Sigmoid colon (tissue), 7 donors: ENCODE measurements around the gene RINT1. TPM values are rescaled to one million over a fixed set of nuclear protein-coding genes. Genes with fewer than 3 reads are reported as not detected.

Experiments used
- DNase-seq: peaks from one replicate; pipeline ENCODE4 v3.0.0-alpha.2; 2019
- H3K27ac ChIP-seq, 4 donors: fragments of 200-600 bp; sonication (generic); one replicate each; pipeline ENCODE4 v1.5.1; 2016 to 2019; ENCODE audit warnings: mild to moderate bottlenecking in 1 of 4
- H3K27me3 ChIP-seq, 3 donors: fragments of 200-600 bp; sonication (generic); one replicate each; pipeline ENCODE4 v1.5.1; 2019; ENCODE audit warnings: mild to moderate bottlenecking in 1 of 3
- H3K36me3 ChIP-seq, 4 donors: fragments of 200-600 bp; sonication (generic); one replicate each; pipeline ENCODE4 v1.5.1; 2016 to 2019
- H3K4me1 ChIP-seq, 4 donors: fragments of 200-600 bp; sonication (generic); one replicate each; pipeline ENCODE4 v1.5.1; 2017 to 2019
- H3K4me3 ChIP-seq, 4 donors: fragments of 200-600 bp; sonication (generic); one replicate each; pipeline ENCODE4 v1.5.1; 2017 to 2019; ENCODE audit warnings: mild to moderate bottlenecking in 2 of 4, moderate library complexity in 1 of 4
- H3K9me3 ChIP-seq, 4 donors: fragments of 200-600 bp in 3 of 4; sonication (generic) in 3 of 4; one replicate each; pipeline versions ENCODE4 v1.5.1 to v1.6.1; 2013 to 2019
- EP300 ChIP-seq, 4 donors: sonication (generic); formaldehyde crosslinking; IDR thresholded peaks; one replicate each; pipeline ENCODE4 v1.6.1; 2017; ENCODE audit warnings: antibody characterized with exemption in 4 of 4
- POLR2A ChIP-seq, 2 donors: fragments of 450-650 bp; IDR thresholded peaks; one replicate each; pipeline ENCODE4 v1.6.1; 2016; ENCODE audit warnings: antibody characterized with exemption in 2 of 2, mild to moderate bottlenecking in 2 of 2, moderate library complexity in 2 of 2
- POLR2AphosphoS5 ChIP-seq, 4 donors: sonication (generic); formaldehyde crosslinking; IDR thresholded peaks; one replicate each; pipeline ENCODE4 v1.6.1; 2017; ENCODE audit warnings: antibody characterized with exemption in 4 of 4
- WGBS, 2 donors: extraction: QIAGEN DNeasy Blood & Tissue Kit; methylation state at CpG; one replicate each; pipeline ENCODE4 v1.1.7; 2013; 5-methylcytosine and 5-hydroxymethylcytosine counted together
- intact Hi-C: fragments of 100-400 bp; cut with DNase I; formaldehyde crosslinking; loops from one replicate; pipeline ENCODE4 v1.15.1; 2023
- polyA plus RNA-seq, 3 donors: library from polyadenylated mRNA; stranded (reverse); fragments of 200-250 nt; gene quantifications; one replicate each; pipeline ENCODE4 v1.2.3, GENCODE V29; 2013
- total RNA-seq, 4 donors: library from RNA; depleted of rRNA; stranded (reverse); fragments of >200 nt; gene quantifications; one replicate each; pipeline ENCODE4 v1.1.0, GENCODE V29; 2016
- TF ChIP-seq, protein P1 (sequence below), 4 experiments: fragments of 450-650 bp in 3 of 4; fragments of 200-600 bp in 1 of 4; IDR thresholded peaks; one replicate each; pipeline ENCODE4 v1.5.1; 2016 to 2019; ENCODE audit warnings: antibody characterized with exemption in 4 of 4, mild to moderate bottlenecking in 3 of 4, moderate library complexity in 2 of 4
- donor health status: healthy with polysubstance abuse.
- donor health status: Bipolar disorder and iron deficiency.
- donor health status: healthy.

Gene RINT1
- 10 to 100 TPM; 15.5 to 22.2 (median 16.6) TPM for total RNA-seq
- 10 to 100 TPM in 1 of 3 donors, 1 to 10 TPM in 2; 7.9 to 10.8 (median 9.7) TPM for polyA plus RNA-seq

GRCh38 chr7:105531792-105532671 lies at the start of gene RINT1:
RINT1 (plus strand) TSS chr7:105532201; CDS start chr7:105532316, 115 bp downstream.
- Histone ChIP-seq H3K4me1 (peaks cover 0 to 27% (median 19%) of the 10 kb centered on the region in 4 donors), H3K4me3 (peak within 1 kb of the TSS; percentile 76 to 88 (median 85)), H3K9me3 (no peaks in the 10 kb centered on the region), H3K27ac (peak within 1 kb of the TSS; percentile 81 to 85 (median 84)), H3K27me3 (no peaks in the 10 kb centered on the region), H3K36me3 (peaks cover 0 to 15% (median 0%) of the 10 kb centered on the region in 4 donors)
- intact Hi-C loops = no loop called here
- TF ChIP-seq, protein P1, sequence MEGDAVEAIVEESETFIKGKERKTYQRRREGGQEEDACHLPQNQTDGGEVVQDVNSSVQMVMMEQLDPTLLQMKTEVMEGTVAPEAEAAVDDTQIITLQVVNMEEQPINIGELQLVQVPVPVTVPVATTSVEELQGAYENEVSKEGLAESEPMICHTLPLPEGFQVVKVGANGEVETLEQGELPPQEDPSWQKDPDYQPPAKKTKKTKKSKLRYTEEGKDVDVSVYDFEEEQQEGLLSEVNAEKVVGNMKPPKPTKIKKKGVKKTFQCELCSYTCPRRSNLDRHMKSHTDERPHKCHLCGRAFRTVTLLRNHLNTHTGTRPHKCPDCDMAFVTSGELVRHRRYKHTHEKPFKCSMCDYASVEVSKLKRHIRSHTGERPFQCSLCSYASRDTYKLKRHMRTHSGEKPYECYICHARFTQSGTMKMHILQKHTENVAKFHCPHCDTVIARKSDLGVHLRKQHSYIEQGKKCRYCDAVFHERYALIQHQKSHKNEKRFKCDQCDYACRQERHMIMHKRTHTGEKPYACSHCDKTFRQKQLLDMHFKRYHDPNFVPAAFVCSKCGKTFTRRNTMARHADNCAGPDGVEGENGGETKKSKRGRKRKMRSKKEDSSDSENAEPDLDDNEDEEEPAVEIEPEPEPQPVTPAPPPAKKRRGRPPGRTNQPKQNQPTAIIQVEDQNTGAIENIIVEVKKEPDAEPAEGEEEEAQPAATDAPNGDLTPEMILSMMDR (IDR thresholded peaks at IDR 0.05) = peak in 2 of 4 experiments; percentile 47 to 71
- TF ChIP-seq EP300 (IDR thresholded peaks at IDR 0.05) (no peak), POLR2AphosphoS5 (IDR thresholded peaks at IDR 0.05) (peak; percentile 43 to 84 (median 78)), POLR2A (IDR thresholded peaks at IDR 0.05) (peak; percentile 28 to 53)
- DNase-seq = peak; percentile 94
- WGBS, 2 donors = 1 to 2% methylated on average over 42 of the region's 42 CpGs

GRCh38 chr7:105487579-105488571 lies 44.1 kb upstream of the RINT1 start:
- WGBS, 2 donors = 59 to 74% methylated on average over 6 of the region's 6 CpGs
- Histone ChIP-seq H3K36me3 (peaks cover 0 to 16% (median 2%) of the 10 kb centered on the region in 4 donors), H3K9me3 (no peaks in the 10 kb centered on the region), H3K4me1 (peaks cover 0 to 9% (median under 1%) of the 10 kb centered on the region in 4 donors), H3K4me3 (no peak overlapping the region), H3K27me3 (no peaks in the 10 kb centered on the region), H3K27ac (peak overlapping the region in 2 of 4 donors; percentile 21 to 31)
- TF ChIP-seq, protein P1 (IDR thresholded peaks at IDR 0.05) = peak in 1 of 4 experiments; percentile 33
- TF ChIP-seq EP300 (IDR thresholded peaks at IDR 0.05) = no peak
- no peak for DNase-seq
- intact Hi-C loops = no loop called here

GRCh38 chr7:105489409-105489808 lies 42.6 kb upstream of the RINT1 start:
- Histone ChIP-seq H3K9me3 (no peaks in the 10 kb centered on the region), H3K27me3 (no peaks in the 10 kb centered on the region), H3K4me1 (peaks cover 0 to 14% (median 10%) of the 10 kb centered on the region in 4 donors), H3K36me3 (peaks cover 0 to 16% (median 2%) of the 10 kb centered on the region in 4 donors), H3K4me3 (no peak overlapping the region), H3K27ac (no peak overlapping the region)
- no peak for TF ChIP-seq POLR2AphosphoS5 (IDR thresholded peaks at IDR 0.05)
- TF ChIP-seq EP300 (IDR thresholded peaks at IDR 0.05) = no peak
- no peak for TF ChIP-seq POLR2A (IDR thresholded peaks at IDR 0.05)
- TF ChIP-seq, protein P1 (IDR thresholded peaks at IDR 0.05) = no peak
- 56 to 81% methylated on average over 3 of the region's 3 CpGs for WGBS, 2 donors
- no peak for DNase-seq
- intact Hi-C loops = no loop called here

DNA sequence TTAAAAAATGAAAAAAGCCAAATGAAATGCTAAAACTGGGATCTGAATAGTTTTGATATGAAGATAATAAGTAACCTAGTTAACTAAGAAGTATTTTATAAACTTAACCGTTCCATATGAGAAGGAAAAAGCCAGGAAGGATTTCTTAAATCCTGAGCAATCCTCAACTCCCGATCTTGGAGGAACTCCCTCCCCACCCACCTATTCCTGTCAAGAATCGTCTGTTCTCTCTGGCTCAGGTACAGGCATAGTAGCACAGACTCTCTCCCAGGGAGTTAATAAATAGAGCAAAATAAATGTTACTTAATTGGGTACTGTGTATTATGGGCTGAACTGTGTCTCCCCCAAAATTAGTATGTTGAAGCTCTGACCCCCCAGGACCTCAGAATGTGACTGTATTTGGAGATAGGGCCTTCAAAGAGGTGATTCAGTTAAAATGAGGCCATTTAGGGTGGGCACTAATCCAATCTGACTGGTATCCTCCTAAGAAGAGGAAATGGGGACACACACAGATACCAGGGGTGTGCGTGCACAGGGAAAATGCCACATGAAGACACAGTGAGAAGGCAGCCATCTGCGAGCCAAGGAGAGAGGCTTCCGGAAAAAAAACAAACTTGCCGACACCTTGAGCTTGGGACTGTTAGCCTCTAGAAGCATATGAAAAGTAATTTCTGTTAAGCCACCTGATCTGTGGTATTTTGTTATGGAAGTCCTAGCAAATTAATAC lies 38.6 kb upstream of the RINT1 start:
- H3K4me1 ChIP-seq = peaks cover 0 to 12% (median 7%) of the 10 kb centered on the region in 4 donors
- 91 to 93% methylated on average over 7 of the region's 7 CpGs for WGBS, 2 donors
- intact Hi-C loops = loop anchor here (10.0 kb wide), 1 partner anchor 339 kb away; no protein-coding TSS in a partner anchor
- H3K4me3 ChIP-seq = peak overlapping the region in 3 of 4 donors; percentile 7 to 33 (median 19)
- no peak for DNase-seq
- H3K9me3 ChIP-seq = no peaks in the 10 kb centered on the region
- H3K27ac ChIP-seq = peak overlapping the region; percentile 54 to 77 (median 68)
- no peaks in the 10 kb centered on the region for H3K27me3 ChIP-seq
- H3K36me3 ChIP-seq = no peaks in the 10 kb centered on the region
- TF ChIP-seq POLR2AphosphoS5 (IDR thresholded peaks at IDR 0.05) = no peak
- TF ChIP-seq EP300 (IDR thresholded peaks at IDR 0.05) = no peak
- TF ChIP-seq POLR2A (IDR thresholded peaks at IDR 0.05) = no peak
- TF ChIP-seq, protein P1 (IDR thresholded peaks at IDR 0.05) = no peak
